Measurements from ENCODE around the gene ATP1A1.

ATP1A1 gene

DNA sequence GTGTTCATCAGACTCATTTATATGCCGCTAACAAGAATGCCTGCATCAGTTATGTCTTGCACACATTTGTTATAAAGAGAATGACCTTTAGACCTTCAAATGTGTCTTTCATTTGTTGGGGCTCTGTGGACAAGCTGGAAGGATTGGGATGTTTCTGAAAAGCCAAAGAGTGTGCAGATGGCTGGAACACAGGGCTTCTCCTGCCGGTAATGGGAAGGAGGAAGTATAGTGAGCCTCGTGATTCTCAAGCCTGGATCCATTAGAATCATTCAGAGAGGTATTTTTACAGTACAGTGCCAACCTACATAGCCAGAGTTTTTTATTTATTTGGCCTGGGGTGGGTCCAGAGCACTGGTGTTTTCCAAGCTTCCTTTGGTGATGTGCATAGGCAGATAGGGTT, 40.6 kb upstream of the ATP1A1 start:
- Histone ChIP-seq H3K27ac (ENCODE audit: low read length) (no peak overlapping the region), H3K36me3 (ENCODE audit: control insufficient read depth, low read depth, low read length) (no peaks in the 10 kb centered on the region), H3K4me1 (ENCODE audit: control insufficient read depth, low read depth, low read length) (peaks cover 10% of the 10 kb centered on the region), H3K9me3 (ENCODE audit: control insufficient read depth, low read depth, low read length) (no peaks in the 10 kb centered on the region), H3K27me3 (ENCODE audit: control insufficient read depth, insufficient read depth, low read length) (no peaks in the 10 kb centered on the region), H3K4me3 (ENCODE audit: low read length) (no peak overlapping the region), H3K9ac (ENCODE audit: low read length) (no peak overlapping the region)

DNA sequence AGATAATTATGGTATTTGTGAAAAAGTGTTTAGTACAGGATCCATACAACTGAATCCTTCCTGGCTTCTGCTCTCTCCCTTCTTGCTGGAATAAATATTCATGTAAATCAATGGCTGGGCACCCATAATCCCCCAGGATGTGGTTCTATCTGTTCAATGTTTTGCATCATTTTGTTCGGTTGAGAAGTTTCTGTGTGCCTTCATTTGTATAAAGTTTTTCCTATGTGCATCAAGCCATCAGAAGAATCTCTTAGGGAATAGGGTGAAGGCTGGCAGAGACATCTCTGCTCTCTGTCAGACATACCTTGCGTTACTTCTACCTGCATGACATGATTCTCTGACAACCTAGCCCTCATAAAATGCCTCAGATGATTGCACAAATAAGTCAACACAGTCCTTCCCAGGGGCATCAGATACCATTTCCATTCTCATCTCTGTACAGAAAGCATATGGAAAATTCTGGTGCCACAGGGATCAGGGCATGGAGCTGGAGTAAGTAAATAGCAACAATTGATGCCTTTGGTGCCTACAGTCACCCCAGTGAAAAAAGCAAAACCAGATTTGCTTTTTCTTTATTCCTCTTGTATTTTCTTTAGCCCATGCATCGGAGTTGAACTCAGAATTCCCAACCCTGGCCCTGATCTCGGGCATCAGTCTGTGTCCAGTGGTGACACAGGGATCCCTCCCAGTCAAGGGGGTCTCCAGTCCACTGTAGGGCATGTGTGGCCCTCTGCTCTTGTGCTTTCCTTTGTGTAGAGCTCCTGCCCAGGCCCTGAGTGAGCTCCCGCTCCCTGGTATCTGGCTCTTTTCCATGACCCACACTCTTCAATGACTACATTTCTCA, 39.7 kb upstream of the ATP1A1 start:
- Histone ChIP-seq H3K27ac (ENCODE audit: low read length) (no peak overlapping the region), H3K9ac (ENCODE audit: low read length) (no peak overlapping the region), H3K4me1 (ENCODE audit: control insufficient read depth, low read depth, low read length) (peaks cover 10% of the 10 kb centered on the region), H3K9me3 (ENCODE audit: control insufficient read depth, low read depth, low read length) (no peaks in the 10 kb centered on the region), H3K27me3 (ENCODE audit: control insufficient read depth, insufficient read depth, low read length) (no peaks in the 10 kb centered on the region), H3K4me3 (ENCODE audit: low read length) (no peak overlapping the region), H3K36me3 (ENCODE audit: control insufficient read depth, low read depth, low read length) (no peaks in the 10 kb centered on the region)

GRCh38 chr1:116334015-116334547, 39.0 kb upstream of the ATP1A1 start:
- H3K9ac ChIP-seq (ENCODE audit: low read length) = no peak overlapping the region
- H3K4me1 ChIP-seq (ENCODE audit: control insufficient read depth, low read depth, low read length) = peaks cover 10% of the 10 kb centered on the region
- no peaks in the 10 kb centered on the region for H3K27me3 ChIP-seq (ENCODE audit: control insufficient read depth, insufficient read depth, low read length)
- H3K9me3 ChIP-seq (ENCODE audit: control insufficient read depth, low read depth, low read length) = no peaks in the 10 kb centered on the region
- H3K36me3 ChIP-seq (ENCODE audit: control insufficient read depth, low read depth, low read length) = no peaks in the 10 kb centered on the region
- H3K4me3 ChIP-seq (ENCODE audit: low read length) = no peak overlapping the region
- H3K27ac ChIP-seq (ENCODE audit: low read length) = no peak overlapping the region

DNA sequence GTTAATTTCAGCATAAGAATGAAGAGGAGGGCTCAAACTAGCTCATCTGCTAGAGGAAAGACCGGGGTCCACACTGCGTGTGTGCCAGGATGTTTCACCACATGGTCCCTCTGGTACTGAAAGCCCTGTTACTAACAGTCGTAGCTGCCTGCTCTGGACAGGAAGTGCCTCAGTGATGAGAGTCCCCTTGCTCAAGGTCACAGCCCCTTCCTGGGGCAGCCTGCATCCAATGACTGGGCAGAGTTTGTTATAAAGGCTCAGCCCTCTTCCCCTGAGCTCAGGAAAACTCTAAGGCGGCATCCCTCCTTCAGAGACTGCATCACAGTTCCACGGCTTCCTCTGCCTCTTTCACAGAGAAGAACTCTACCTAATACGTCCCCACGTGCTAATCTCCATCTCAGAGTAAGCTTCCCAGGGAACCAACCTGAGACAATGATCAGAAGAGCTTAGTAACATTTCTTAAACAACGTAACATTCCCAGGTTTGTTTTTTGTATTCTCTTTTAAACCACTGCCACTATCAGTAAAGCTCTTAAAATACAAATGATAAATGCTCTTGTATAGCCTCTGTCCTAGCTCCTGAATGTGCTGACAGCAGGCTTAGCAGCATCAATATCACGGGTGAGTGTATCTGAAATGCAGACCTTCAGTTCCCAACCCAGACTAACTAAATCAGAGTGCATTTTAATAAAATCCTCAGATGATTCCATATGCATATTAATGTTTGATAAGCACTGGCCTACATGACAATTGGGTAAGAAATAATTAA, 38.0 kb upstream of the ATP1A1 start:
- Histone ChIP-seq H3K4me3 (ENCODE audit: low read length) (no peak overlapping the region), H3K36me3 (ENCODE audit: control insufficient read depth, low read depth, low read length) (no peaks in the 10 kb centered on the region), H3K27me3 (ENCODE audit: control insufficient read depth, insufficient read depth, low read length) (no peaks in the 10 kb centered on the region), H3K4me1 (ENCODE audit: control insufficient read depth, low read depth, low read length) (peaks cover 10% of the 10 kb centered on the region), H3K9me3 (ENCODE audit: control insufficient read depth, low read depth, low read length) (no peaks in the 10 kb centered on the region), H3K9ac (ENCODE audit: low read length) (no peak overlapping the region), H3K27ac (ENCODE audit: low read length) (no peak overlapping the region)

DNA sequence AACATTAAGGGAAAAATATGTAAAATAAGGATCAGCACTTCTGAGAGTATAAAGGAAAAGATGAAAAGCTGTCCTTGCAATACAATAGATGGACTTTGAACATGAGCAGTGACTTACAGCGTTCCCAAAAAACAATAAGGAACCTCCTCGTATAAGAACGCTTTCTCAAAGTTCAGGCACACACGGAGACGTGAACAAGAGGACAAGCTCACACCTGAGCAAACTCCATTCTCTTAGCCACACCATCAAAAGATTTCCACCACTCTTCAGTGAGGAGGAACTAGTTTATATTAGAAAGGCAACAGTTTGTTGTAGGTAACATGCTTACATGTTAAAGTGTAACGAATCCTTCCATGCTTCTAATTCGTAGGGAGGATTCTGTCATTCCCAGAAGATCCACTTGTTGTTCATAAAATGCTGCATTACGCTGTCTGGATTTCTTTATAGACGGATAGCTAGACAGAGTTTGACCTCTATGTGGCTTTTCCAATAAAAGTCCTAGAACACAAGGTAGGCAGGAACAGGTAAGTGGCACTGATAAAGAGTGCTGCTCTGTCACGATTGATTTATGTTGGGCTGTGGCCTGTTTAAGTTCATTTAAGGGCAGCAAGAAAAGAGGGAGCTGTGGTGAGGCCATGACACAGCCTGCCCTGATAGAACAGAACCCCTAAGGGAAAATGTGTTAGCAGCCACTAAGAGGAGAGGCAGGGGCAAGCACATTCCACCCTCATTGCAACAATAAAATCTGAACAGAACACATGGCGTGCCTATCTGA, 37.0 kb upstream of the ATP1A1 start:
- Histone ChIP-seq H3K27ac (ENCODE audit: low read length) (no peak overlapping the region), H3K36me3 (ENCODE audit: control insufficient read depth, low read depth, low read length) (no peaks in the 10 kb centered on the region), H3K9me3 (ENCODE audit: control insufficient read depth, low read depth, low read length) (no peaks in the 10 kb centered on the region), H3K4me1 (ENCODE audit: control insufficient read depth, low read depth, low read length) (peaks cover 10% of the 10 kb centered on the region), H3K9ac (ENCODE audit: low read length) (no peak overlapping the region), H3K4me3 (ENCODE audit: low read length) (no peak overlapping the region), H3K27me3 (ENCODE audit: control insufficient read depth, insufficient read depth, low read length) (no peaks in the 10 kb centered on the region)

DNA sequence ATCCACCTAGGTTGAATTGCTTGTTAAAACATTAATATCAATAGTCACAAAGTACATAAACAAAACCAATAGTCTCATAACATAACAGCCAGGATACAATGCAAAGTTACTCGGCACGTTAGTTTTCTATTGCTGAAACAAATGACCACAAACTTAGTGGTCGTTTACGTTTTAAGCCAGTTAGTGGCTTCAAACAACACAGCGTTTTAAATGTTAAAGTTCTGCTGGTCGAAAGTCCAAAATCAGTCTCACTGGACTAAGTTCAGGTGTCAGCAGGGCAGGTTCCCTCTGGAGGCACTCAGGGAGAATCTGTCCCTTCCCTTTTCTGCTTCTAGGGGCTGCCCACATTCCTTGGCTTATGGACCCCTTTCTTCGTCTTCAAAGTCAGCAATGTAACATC, 35.6 kb upstream of the ATP1A1 start:
- no peaks in the 10 kb centered on the region for H3K27me3 ChIP-seq (ENCODE audit: control insufficient read depth, insufficient read depth, low read length)
- no peaks in the 10 kb centered on the region for H3K9me3 ChIP-seq (ENCODE audit: control insufficient read depth, low read depth, low read length)
- H3K36me3 ChIP-seq (ENCODE audit: control insufficient read depth, low read depth, low read length) = no peaks in the 10 kb centered on the region
- no peak overlapping the region for H3K27ac ChIP-seq (ENCODE audit: low read length)
- H3K9ac ChIP-seq (ENCODE audit: low read length) = no peak overlapping the region
- H3K4me1 ChIP-seq (ENCODE audit: control insufficient read depth, low read depth, low read length) = peaks cover 10% of the 10 kb centered on the region
- H3K4me3 ChIP-seq (ENCODE audit: low read length) = no peak overlapping the region

- H3K9ac ChIP-seq (ENCODE audit: low read length) = no peak overlapping the region
- H3K27me3 ChIP-seq (ENCODE audit: control insufficient read depth, insufficient read depth, low read length) = no peaks in the 10 kb centered on the region
- H3K9me3 ChIP-seq (ENCODE audit: control insufficient read depth, low read depth, low read length) = no peaks in the 10 kb centered on the region
- peaks cover 10% of the 10 kb centered on the region for H3K4me1 ChIP-seq (ENCODE audit: control insufficient read depth, low read depth, low read length)
- no peak overlapping the region for H3K4me3 ChIP-seq (ENCODE audit: low read length)
- no peak overlapping the region for H3K27ac ChIP-seq (ENCODE audit: low read length)
- no peaks in the 10 kb centered on the region for H3K36me3 ChIP-seq (ENCODE audit: control insufficient read depth, low read depth, low read length)
Measured at GRCh38 chr1:116338400-116338799, 34.6 kb upstream of the ATP1A1 start.

DNA sequence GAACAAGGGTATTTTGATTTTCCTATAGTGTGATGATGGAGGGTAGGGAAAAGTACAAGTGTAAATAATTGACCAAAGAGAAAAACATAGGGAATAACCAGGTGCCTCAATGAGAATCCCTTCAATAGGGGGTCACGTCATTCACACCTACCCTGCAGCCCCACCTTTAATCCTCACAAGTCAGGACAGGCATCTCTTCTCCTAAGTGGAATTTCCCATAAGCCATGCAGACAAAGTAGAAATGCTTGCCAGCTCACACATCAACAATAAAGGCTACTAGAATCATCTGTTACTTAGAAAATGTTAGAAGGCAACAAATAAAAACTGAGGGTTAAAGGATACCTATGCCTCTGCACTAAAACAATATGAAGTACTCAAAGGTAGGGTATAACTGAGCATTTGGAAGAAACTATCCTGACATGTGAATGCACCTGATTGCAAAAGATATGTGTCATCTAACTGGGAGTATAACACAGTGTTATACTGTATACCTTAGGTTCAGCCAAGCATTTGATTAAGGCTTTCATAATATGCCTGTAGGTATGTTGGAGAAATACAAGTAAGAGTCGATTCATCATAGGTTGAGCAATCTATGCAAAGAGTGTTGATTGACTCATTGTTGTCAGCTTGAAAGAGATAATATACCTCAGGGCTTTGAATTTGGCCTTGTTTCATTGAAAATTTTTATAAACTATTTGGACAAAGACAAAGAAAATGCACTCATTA, 32.4 kb upstream of the ATP1A1 start:
- Histone ChIP-seq H3K4me1 (ENCODE audit: control insufficient read depth, low read depth, low read length) (no peaks in the 10 kb centered on the region), H3K9ac (ENCODE audit: low read length) (no peak overlapping the region), H3K4me3 (ENCODE audit: low read length) (no peak overlapping the region), H3K36me3 (ENCODE audit: control insufficient read depth, low read depth, low read length) (no peaks in the 10 kb centered on the region), H3K9me3 (ENCODE audit: control insufficient read depth, low read depth, low read length) (no peaks in the 10 kb centered on the region), H3K27me3 (ENCODE audit: control insufficient read depth, insufficient read depth, low read length) (no peaks in the 10 kb centered on the region), H3K27ac (ENCODE audit: low read length) (no peak overlapping the region)

DNA sequence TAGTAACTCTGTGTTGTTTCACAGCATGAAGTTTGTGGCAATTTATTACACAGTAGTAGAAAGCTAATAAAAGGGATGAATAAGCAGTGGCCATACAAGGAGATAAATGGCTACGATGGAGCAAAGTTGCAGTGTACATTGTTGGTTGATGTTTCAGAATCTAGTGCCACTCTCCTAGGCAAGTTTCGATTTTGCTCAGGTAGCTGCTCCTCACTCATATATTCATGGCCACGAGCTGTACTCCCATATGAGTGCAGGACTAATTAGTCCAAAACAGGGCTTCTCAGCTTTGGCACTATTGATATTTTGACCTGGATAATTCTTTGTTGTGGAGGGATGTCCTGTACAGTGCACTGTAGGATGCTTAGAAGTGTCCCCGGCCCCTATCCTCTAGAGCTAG, 30.0 kb upstream of the ATP1A1 start:
- no peaks in the 10 kb centered on the region for H3K9me3 ChIP-seq (ENCODE audit: control insufficient read depth, low read depth, low read length)
- H3K4me1 ChIP-seq (ENCODE audit: control insufficient read depth, low read depth, low read length) = peaks cover 11% of the 10 kb centered on the region
- H3K4me3 ChIP-seq (ENCODE audit: low read length) = no peak overlapping the region
- no peaks in the 10 kb centered on the region for H3K36me3 ChIP-seq (ENCODE audit: control insufficient read depth, low read depth, low read length)
- H3K27ac ChIP-seq (ENCODE audit: low read length) = no peak overlapping the region
- H3K9ac ChIP-seq (ENCODE audit: low read length) = no peak overlapping the region
- H3K27me3 ChIP-seq (ENCODE audit: control insufficient read depth, insufficient read depth, low read length) = no peaks in the 10 kb centered on the region

DNA sequence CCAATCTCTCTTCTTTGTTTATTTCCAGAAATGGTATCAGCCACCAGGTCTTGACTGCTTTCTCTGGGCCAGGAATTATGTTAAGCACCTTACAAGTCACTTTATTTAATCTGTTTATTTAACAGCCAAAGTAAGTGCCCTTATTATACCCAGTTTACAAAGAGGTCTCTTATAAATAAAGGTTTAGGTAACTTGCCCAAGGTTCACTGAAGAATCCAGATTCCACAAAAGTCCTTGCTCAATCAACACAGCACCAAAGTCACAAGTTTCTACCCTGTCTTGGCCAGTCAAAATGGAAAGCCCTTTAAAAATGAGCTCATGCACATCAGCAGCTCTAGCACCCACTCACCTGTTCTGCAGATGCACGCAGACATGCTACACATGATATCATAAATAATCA, 28.0 kb upstream of the ATP1A1 start:
- Histone ChIP-seq H3K9me3 (ENCODE audit: control insufficient read depth, low read depth, low read length) (no peaks in the 10 kb centered on the region), H3K4me3 (ENCODE audit: low read length) (no peak overlapping the region), H3K36me3 (ENCODE audit: control insufficient read depth, low read depth, low read length) (no peaks in the 10 kb centered on the region), H3K27ac (ENCODE audit: low read length) (no peak overlapping the region), H3K9ac (ENCODE audit: low read length) (no peak overlapping the region), H3K27me3 (ENCODE audit: control insufficient read depth, insufficient read depth, low read length) (no peaks in the 10 kb centered on the region), H3K4me1 (ENCODE audit: control insufficient read depth, low read depth, low read length) (peaks cover 11% of the 10 kb centered on the region)

DNA sequence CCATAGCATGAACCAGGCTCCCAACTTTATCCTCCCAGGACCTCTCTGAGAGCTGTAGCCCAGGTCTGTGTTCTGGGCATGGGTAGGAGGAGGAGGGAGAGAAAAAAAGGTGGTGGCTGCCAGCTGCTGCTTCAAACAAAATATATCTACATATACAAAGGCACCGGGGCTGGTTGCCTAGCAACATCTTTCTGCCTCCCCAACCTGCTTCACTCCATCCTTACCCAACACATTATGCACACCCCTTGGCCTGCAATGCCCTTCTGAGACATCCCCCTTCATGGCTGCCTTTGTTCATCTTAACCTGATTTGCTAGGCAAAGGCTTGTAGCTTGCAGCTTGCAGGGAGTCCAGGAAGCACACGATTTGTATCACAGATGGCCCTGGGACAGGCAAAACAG, 27.2 kb upstream of the ATP1A1 start:
- peaks cover 11% of the 10 kb centered on the region for H3K4me1 ChIP-seq (ENCODE audit: control insufficient read depth, low read depth, low read length)
- H3K36me3 ChIP-seq (ENCODE audit: control insufficient read depth, low read depth, low read length) = no peaks in the 10 kb centered on the region
- H3K27ac ChIP-seq (ENCODE audit: low read length) = no peak overlapping the region
- no peak overlapping the region for H3K4me3 ChIP-seq (ENCODE audit: low read length)
- no peaks in the 10 kb centered on the region for H3K9me3 ChIP-seq (ENCODE audit: control insufficient read depth, low read depth, low read length)
- no peaks in the 10 kb centered on the region for H3K27me3 ChIP-seq (ENCODE audit: control insufficient read depth, insufficient read depth, low read length)
- no peak overlapping the region for H3K9ac ChIP-seq (ENCODE audit: low read length)
